GM21786 (cell line): Measurements from ENCODE around the gene ASB15.
"Not testable (repeated sequence)": the region's sequence is repeated elsewhere in the genome, so short reads cannot be mapped to it uniquely, and the experiment has no call there.

Experiments used
- ATAC-seq: cut with Tn5 transposase; IDR thresholded peaks from one replicate; pipeline ENCODE4 v1.9.1; 2021; ENCODE audit not compliant: unreplicated experiment

ASB15 gene

DNA sequence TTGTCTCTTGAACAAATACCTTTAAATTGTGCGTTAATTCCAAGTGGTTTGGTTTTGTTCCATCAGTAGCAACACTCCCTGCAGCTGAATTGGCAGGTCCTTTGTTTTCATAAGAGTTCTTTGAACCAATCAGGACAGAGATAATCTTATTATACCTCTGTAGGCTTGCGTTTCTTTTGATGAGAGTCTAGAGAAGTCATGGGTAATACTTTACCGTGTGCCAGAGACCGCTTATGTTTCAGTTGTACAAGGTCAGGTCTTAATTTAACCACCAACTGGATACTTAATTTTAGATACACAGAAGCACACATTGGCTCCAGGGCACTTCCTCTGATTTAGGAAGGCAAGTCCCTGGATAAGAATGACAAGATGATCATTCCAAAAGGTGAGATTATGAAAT lies at the start of gene ASB15:
ASB15 (plus strand) TSS at position 292 of the 400 bp plus-strand sequence. CDS start 12,682 bp downstream, outside the sequence.
- ATAC-seq: no peak

- not testable (repeated sequence) for ATAC-seq
Measured at GRCh38 chr7:123552134-123552533, 49.5 kb upstream of the ASB15 start.

GRCh38 chr7:123552641-123553040 lies 49.0 kb upstream of the ASB15 start:
- no peak for ATAC-seq

- ATAC-seq: no peak
Measured at GRCh38 chr7:123553159-123553558, 48.5 kb upstream of the ASB15 start.

- ATAC-seq: no peak
Measured at GRCh38 chr7:123555484-123555883, 46.1 kb upstream of the ASB15 start.

DNA sequence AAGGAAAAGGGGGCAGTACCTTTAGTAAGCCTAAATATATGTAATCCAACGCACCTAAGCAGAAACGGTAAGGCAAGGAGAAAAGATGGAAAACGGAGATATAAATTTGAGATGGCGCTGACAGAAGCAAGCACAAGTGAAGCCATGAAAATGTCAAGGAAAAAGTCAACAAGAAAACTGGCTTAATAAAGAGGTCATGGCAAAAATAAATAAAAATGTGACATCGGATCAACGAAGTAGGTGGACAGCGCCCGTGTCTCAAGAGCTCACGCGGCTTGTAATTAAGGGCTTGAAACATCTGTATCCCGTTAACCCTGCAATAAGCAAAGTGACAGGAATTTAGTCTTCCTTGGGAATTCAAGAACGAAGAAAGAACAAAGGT lies 44.6 kb upstream of the ASB15 start:
- no peak for ATAC-seq

GRCh38 chr7:123557398-123558288 lies 44.0 kb upstream of the ASB15 start, which contains the start of gene NDUFA5:
Gene NDUFA5 (minus strand): TSS chr7:123557818. CDS start chr7:123557795, 23 bp downstream.
- ATAC-seq: peak; percentile 96

DNA sequence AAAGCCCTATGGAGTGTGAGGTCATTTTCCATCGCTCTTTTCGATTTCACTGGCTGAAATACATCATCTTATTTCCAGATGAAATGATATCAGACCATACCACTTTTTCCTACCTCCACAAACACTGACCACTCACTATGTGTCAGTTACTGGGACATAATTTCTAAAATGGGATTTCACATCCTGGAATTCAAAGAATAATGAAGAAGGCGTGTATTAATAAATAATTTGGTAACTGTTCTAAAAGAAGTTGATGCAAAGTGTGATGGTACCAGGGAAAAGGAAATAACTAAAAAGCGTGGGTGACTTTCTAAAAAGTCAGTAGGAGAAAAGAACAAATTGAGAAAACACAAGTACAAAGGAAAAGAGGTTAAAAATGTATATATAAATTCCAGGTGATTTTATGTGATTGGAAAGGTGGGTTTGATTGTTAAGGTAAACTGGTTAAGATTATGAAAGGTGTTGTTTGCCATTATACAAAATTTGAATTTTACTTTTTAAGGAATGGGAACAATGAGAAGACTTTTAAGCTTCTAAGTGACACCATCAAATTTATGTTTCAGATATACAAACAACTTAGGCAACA lies 43.2 kb upstream of the ASB15 start:
- ATAC-seq: no peak

DNA sequence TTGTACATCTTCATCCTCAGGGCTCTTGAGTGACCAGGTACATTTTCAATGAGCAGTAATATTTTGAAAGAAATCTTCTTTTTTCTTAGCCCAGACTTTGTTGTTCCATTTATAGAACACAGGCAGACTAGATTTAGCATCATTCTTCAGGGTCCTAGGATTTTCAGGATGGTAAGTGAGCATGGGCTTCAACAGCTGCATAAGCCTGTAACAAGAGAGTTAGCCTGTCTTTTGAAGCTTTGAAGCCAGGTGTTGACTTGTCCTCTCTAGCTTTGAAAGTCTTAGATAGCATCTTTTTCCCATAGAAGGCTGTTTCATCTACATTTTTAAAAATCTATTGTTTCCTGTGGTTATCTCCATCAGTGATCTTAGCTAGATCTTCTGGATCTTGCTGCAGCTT lies 39.5 kb upstream of the ASB15 start:
- ATAC-seq: no peak

- no peak for ATAC-seq
Measured at GRCh38 chr7:123569352-123570010, 32.1 kb upstream of the ASB15 start.

DNA sequence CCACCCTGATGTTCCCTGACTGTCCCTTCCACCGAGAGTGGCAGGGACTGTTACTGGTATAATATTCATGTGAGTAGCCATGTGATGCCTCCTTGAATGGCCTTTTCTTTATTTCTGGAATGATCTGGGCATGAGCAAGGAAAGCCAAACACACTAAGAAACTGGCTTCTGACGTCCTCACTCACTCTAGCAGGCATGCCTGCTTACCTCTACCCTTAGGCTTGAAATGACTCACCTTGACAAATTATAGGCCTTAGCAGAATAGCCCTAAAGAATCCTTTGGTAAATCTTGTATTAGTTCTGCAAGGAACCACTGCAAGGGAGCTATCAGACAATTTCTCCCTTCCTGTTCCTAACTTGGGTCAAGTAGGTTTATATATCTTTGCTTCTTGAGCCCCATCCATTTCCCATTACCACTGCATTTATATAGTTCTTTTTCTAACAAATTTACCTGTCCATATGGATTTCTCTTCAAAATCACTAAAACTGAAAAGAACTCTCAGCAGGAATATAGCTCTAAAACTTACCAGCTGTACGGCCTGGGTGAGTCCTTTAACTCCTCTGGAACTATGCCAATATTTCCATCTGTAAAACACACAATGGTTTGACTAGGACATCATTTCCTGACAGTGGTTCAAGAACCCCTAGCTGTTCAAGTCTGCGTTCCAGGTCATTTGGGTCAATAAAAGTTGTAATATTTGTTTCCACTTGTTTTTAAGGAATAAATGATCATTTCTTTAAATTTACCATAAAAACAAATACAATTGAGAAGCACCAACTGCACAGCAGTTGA lies 31.0 kb upstream of the ASB15 start:
- no peak for ATAC-seq

DNA sequence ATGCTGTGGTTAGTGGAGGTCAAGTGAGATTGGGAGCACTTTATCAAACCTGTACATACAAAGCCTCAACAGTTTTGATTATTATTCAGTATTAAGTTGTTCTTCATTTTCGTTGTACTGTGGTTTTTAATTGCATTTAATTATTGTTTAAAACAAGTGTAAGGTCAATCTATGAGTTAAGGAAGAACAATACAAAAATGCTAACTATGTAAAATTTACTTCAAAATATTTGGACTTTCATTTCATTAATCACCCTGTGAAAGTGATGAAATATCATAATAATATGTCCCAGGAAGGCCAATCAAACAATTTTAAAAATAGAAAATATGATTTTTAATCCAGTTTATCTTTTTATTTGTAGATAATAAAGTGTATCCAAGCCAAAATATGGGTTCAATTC lies 30.4 kb upstream of the ASB15 start:
- no peak for ATAC-seq

- ATAC-seq: no peak
Measured at GRCh38 chr7:123571684-123572083, 29.9 kb upstream of the ASB15 start.

GRCh38 chr7:123573341-123573740 lies 28.3 kb upstream of the ASB15 start:
- no peak for ATAC-seq

GRCh38 chr7:123573896-123574467 lies 27.6 kb upstream of the ASB15 start:
- no peak for ATAC-seq

- no peak for ATAC-seq
Measured at GRCh38 chr7:123579416-123579815, 22.2 kb upstream of the ASB15 start.

GRCh38 chr7:123580406-123581161 lies 21.0 kb upstream of the ASB15 start:
- ATAC-seq: peak; percentile 87

GRCh38 chr7:123581162-123581459 lies 20.5 kb upstream of the ASB15 start:
- ATAC-seq: no peak

DNA sequence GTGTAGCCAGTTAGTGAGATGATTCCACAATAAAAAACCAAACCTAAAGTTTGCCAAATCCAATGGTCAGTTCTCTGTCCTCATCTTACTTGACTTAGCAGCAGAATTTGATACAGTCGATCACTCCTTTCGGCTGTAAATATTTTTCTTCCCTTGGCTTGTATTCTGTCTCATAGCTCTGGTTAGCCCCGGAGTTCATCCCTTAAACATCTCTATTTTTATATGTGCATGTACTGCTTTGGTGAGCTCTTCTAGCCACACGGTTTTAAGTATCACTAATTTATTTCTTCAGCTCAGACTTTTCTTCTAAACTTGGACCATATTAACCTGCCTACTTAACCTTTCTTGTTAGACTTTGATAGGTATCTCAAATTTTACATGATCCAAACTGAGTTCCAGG lies 17.8 kb upstream of the ASB15 start:
- no peak for ATAC-seq

DNA sequence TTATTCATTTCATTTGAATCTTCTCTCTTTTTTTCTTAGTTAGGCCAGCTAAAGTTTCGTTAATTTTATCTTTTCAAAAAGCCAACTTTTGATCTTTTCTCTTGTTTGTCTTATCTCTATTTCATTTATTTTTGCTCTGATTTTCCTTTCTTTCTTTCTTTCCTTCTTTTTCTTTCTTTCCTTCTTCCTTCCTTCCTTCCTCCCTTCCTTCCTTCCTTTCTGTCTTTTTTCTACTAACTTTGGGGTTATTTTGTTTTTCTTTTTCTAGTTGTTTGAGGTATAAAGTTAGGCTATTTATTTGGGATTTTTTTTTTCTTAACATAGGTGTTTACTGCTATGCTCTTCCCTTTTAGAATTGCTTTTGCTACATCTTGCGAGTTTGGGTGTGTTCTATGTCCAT lies 13.2 kb upstream of the ASB15 start:
- ATAC-seq: no peak
